CD1c-positive myeloid dendritic cell (primary cell): ENCODE data around the gene SLC32A1.
A peak's percentile ranks its signal among the peaks of the same experiment; 100 is the strongest.

ENCODE experiments used
- DNase-seq: peaks from one replicate; pipeline ENCODE4 v3.0.0-alpha.2; 2016; ENCODE audit errors: extremely low spot score

Gene SLC32A1

GRCh38 chr20:38723848-38724625, at the start of gene SLC32A1:
TSS of gene SLC32A1 (plus strand) at chr20:38724486. CDS start at chr20:38724725, 239 bp downstream.
- DNase-seq: no peak

DNA sequence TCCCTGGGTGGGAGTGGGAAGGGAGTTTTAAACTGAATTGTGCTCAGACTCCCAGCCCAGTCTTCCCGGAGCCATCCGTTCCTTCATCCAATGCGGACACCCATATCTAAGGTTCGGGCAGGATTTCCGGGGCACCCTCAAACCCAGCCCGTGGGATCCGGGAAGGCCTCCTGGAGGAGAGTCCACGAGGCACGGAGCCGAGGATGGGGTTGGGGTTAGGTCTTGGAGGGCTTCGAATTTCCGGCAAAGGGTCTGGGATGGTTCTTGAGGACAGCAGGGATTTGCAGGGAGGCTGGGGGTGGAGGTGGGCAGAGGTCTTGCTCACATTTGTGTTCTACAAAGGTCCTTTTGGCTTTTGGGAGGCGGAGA, 49.5 kb upstream of the SLC32A1 start:
- DNase-seq: no peak

DNA sequence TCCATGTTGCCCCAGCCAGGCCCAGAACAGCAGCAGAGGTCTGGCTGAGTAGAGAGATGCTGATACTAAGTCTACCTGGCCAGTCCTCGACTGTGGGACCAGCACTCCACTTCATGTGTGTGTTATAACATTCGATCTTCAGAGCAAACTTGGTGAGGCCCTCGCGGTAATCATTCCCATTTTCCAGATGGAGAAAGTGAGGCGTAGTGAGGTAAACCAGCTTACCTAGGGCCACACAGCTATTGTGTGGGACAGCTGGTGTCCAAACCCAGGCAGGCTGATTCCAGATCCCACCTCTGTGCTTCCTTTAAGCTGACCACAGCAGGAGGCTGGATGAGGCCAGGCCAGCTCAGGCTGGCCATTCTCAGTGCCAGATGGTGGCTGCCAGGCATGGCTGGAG, 47.7 kb upstream of the SLC32A1 start:
- DNase-seq: no peak

GRCh38 chr20:38680500-38681306, 43.6 kb upstream of the SLC32A1 start:
- peak; percentile 8 for DNase-seq

GRCh38 chr20:38685271-38685670, 39.0 kb upstream of the SLC32A1 start:
- no peak for DNase-seq

- DNase-seq: peak; percentile 19
Observed at GRCh38 chr20:38685853-38686473, 38.3 kb upstream of the SLC32A1 start.

GRCh38 chr20:38692436-38693411, 31.6 kb upstream of the SLC32A1 start:
- DNase-seq: peak; percentile 40

DNA sequence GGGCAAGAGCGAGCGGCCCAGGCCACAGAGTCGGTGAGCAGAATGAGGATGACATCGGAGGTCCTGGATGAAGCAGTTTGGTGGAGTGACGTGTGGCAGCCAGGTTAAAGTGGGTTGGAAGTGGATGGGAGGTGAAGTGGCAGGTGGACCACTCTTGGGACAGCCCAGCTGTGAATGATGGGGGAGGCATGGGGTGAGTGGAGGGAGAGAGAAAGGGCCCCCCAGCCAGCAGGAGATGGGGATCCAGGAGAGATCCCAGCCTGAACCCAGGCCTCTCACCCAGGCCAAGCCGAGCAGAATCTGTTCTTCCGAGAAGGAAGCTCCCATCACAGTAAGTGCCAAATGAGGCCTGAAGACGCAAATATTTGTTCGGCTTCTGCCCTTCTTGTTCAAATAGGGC, 27.0 kb upstream of the SLC32A1 start:
- DNase-seq: no peak

DNA sequence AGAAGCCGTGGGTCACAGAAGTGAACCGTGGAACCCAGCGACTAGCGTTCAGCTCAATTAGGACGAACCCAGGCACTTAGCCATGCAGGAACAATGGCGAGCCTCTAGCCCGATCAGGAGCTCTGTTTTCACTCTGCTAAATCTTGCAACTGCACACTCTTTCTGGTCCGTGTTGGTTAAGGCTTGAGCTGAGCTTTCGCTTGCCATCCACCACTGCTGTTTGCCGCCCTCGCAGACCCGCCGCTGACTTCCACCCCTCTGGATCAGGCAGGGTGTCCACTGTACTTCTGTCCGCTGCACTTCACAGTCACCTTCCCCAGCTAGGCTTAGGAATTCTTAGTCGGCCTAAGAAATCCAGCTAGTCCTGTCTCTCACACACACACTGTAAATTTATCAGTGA, 25.7 kb upstream of the SLC32A1 start:
- no peak for DNase-seq

GRCh38 chr20:38700141-38700540, 24.1 kb upstream of the SLC32A1 start:
- DNase-seq: no peak

GRCh38 chr20:38700926-38701325, 23.4 kb upstream of the SLC32A1 start:
- DNase-seq: no peak

- no peak for DNase-seq
Observed at GRCh38 chr20:38703526-38703925, 20.8 kb upstream of the SLC32A1 start.

GRCh38 chr20:38704136-38704535, 20.1 kb upstream of the SLC32A1 start:
- no peak for DNase-seq

- DNase-seq: no peak
Observed at GRCh38 chr20:38706509-38706908, 17.8 kb upstream of the SLC32A1 start.

GRCh38 chr20:38714308-38714707, 10.0 kb upstream of the SLC32A1 start:
- DNase-seq: no peak

DNA sequence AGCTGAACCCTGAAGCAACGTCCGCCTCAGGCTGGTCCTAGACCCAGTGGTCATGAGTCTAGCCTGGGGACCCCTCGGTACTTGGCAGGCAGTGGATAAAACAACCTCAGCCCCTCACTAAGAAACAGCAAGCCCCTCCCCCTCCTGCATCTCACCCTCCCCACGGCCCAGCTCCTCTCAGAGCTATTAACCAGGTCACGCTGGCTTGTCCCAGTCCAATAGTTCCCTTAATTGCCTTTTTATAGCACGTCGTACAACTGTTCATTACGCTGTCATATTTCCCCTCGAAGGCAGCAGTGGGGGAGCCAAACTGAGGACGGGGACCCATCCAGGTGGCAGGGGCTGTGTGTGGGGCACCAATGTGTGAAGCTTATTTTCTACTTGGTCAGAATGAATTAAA, 8.6 kb upstream of the SLC32A1 start:
- DNase-seq: no peak

GRCh38 chr20:38722683-38723016, 1.6 kb upstream of the SLC32A1 start:
- no peak for DNase-seq

- DNase-seq: no peak
Observed at GRCh38 chr20:38723017-38723847, 1.1 kb upstream of the SLC32A1 start.

DNA sequence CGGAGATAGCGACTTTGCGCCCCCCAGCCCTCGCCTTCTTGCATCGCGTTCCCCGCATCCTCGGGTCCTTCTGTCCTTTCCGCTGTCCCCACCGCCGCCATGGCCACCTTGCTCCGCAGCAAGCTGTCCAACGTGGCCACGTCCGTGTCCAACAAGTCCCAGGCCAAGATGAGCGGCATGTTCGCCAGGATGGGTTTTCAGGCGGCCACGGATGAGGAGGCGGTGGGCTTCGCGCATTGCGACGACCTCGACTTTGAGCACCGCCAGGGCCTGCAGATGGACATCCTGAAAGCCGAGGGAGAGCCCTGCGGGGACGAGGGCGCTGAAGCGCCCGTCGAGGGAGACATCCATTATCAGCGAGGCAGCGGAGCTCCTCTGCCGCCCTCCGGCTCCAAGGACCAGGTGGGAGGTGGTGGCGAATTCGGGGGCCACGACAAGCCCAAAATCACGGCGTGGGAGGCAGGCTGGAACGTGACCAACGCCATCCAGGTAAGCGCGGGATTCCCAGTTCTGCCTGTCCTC, 401 bp downstream of the SLC32A1 start:
- no peak for DNase-seq

DNA sequence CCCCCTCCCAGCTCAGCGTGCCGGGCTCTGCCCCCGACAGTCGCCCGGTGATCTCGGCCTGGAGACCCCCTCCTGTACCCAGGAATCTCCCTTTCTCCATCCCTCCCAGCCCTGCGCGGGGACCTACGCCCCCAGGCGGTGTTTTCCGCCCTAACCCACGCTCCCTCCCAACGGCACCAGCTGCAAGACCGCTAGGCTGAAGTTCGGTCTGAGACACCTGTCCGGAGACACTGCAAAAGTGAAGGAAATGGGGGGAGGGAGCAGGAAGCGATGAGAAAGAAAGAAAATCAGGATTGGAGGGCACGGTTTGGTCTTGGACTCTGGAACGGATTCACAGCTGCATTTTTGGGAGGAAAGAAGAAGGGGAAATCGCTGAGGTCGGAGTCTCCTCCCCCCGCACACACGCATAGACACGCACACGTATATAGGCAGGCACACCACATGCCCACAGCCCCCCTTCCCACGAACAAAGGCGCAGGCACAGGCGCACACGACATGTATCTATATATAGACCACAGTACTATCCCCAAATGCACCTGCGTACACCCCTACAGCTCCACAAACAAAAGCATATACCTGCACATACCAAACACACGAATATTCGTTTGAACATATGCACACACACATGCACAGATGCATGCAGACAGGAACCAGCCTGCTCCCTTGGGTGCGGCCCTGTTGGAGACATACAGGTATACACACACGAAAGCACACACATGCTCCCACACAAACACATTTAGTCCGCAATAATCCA, 1.0 kb downstream of the SLC32A1 start:
- no peak for DNase-seq
